ENCODE data around the gene RAB43.
"Not testable (repeated sequence)": the region's sequence is repeated elsewhere in the genome, so short reads cannot be mapped to it uniquely, and the experiment has no call there.

RAB43 gene

DNA sequence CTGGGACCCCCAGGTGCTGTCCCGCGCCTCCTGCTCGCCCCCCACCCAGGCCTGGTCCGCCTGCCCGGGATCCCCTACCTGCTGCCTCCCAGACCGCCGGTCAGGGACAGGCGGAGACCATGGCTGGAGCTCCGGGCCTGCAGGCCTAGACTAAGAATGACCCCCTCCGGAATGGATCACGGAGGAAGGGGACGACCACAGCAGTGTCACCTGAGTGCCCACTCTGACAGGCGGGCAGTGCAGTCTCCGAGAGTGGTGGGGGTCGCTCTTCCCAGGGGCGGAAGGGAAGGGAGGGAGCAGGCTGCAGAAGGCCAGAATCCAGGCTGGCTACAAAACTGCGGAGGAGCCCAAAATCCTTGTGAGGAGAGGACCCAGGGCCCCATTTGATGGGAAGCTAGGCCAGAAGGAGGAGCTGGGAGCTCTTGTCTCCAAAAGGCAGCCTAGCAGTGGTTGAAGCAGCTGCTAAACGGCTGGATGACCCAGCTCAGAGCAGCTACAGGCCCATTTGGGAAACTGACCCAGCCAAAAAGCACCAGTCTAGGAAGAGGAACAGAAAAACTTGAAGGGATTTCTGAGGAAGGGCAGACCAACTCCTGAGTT lies 908 bp upstream of the RAB43 start:
- DNase-seq (ENCODE audit: low read depth in 2 of 2) = no peak

DNA sequence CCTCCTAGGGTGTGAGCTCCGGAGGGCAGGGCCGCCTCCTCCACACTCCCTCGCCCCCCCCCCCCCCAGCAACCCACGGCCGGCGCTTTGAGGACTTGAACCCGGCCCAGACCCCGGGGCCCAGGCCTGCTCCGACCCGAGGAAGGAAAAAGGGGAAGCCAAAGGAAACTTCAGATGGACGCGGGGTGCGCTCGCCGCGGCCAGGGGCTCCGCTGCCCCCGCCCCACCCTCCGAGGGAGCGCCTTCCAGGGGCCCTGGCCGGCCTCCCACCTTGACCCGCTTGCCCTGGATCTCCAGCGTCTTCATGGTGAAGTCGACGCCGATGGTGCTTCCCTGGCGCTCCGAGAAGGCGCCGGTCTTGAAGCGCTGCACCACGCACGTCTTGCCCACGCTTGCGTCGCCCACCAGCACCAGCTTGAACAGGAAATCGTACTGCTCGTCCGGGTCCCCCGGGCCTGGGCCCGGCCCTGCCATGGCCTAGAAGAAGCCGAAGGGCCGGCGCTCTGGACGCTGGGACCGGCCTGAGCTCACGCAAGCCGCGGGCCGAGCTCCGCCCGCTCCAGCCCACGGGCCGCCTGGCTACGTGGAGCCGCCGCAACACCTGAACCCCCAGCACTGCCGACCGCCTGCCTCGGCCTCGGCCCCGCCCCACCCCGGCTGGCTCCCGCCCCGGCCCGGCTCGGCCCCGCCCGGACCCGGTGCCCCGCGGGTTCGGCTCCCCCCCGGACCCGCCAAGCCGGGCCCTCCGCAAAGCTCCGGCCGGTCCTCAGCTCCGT lies 400 bp downstream of the RAB43 start:
- DNase-seq (ENCODE audit: low read depth in 2 of 2) = peak in 1 of 2 donors; percentile 39

DNA sequence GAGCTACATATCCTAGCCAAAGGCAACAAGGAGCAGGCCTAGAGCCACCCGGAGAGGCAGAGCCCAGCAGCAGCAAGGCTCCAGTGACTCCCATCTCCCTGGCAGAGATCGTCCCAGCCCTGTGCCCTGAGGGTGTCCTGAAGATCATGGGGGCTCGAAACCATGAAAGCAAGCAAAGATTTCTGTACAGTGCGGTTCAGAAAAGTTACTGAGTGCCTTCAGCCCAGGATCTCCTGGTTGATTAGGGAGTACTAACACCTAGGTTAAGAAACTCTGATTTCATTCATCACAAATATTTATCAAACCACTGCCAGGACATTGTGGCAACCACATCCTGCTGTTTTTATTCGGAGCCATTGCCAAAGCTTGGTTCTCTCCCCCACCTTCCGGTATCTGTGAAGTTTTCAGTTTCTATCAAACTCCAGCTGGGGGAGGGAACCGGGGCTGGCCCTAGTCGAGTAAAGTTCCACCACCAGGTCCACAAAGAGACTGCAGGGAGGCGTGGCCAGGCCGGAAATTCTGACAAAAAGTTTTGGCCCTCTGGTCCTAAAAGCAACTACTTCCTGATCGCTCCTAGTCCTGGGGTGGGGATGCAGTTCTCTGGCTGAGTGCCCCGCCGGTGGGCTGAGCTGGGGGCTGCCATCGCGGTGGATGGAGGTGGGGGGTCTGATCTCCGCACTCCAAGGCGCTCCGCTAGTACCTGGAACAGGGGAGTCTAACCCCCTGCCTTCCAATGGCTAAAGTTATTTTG lies 1.2 kb downstream of the RAB43 start:
- peak; percentile 70 to 83 for DNase-seq (ENCODE audit: low read depth in 2 of 2)

DNA sequence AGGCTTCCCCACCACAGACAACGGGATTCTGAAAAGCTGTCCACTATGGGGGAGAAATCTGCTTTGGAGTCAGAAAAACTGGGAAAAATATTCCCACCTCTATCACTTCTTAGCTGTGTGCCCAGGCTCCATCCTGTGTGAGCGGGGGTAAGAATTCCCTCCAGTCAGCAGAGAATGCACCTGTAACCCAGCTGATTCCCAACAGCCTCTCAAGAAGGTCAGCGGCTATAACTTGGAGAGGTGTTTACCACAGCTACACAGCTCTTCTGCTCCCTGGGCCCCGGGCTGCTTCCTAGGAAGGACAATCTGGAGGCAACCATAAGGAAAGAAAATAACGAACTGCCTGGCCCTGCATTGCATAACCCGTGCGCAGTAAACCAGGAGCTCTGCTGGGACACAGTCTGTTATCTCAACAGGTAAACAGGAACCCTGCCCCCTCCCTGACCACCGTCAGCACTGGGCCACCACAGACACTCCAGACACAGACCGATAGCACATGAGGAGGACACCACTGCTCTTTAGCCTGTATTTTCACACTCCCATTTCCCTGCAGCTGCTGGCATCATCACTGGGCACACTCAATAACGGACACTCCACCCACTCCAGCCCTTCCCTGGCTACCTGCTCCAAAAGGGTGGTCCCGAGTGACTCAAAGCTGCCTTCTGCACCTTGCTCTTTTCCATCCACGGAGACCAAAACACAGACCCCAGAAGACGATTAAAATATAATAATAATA lies 2.1 kb downstream of the RAB43 start:
- DNase-seq (ENCODE audit: low read depth in 2 of 2) = no peak

DNA sequence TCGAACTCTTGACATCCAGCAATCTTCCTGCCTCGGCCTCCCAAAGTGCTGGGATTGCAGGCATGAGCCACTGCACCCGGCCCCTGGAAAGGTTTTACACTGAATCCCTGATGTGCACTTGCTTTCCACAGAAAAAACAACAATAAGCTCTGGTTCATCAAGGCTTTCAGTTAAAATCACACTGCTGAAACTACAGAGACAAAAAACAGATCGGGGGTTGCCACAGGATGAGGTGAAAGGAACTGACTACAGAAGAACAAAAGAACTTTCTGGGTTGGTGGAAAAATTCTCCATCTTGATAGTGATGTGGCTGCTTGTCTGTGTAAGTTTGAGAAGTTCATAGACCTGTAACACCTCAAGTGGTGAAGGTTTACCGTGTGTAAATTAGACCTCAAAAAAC lies 2.9 kb downstream of the RAB43 start:
- no peak for DNase-seq (ENCODE audit: low read depth in 2 of 2)

DNA sequence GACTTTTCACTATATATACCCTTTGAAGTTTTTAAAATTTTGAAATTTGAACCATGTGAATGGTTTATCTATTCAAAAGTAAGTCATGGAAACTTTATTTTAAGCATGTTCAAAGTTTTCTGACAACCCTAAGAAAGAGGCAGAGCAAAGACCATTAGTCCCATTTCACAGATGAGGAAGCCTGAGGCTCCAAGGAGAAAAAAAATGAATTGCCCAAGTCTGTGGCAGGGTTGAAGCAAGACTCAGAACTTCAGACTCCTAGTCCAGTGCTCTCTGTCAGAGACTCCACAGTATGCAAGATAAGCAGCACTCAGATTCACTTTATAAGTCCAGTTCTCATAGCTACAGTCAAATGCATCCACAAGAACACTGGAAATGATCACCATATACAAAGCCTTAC lies 4.5 kb downstream of the RAB43 start:
- no peak for DNase-seq (ENCODE audit: low read depth in 2 of 2)

DNA sequence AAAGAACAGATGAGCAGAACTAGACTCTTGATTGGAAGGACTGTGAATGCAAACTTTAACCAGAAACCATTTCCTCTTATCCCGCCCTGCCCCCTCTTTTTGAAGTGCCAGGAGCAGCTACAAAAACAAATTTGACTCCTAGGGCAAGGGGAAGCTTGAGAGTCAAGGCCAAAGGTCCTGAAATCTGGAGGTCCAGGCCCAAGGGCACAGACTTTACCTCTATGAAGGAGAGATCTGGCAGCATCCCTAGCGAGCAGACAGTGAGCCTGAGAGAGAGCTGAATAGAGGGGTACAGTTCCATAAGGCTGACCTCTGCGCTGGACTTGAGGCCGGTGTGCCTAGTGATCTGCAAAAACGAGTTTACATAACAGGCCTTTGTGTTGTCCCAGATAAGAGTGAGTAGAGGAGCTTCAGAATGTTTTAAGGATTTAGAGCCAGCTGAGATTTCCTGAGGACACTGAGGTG lies 5.1 kb downstream of the RAB43 start:
- no peak for DNase-seq (ENCODE audit: low read depth in 2 of 2)

DNA sequence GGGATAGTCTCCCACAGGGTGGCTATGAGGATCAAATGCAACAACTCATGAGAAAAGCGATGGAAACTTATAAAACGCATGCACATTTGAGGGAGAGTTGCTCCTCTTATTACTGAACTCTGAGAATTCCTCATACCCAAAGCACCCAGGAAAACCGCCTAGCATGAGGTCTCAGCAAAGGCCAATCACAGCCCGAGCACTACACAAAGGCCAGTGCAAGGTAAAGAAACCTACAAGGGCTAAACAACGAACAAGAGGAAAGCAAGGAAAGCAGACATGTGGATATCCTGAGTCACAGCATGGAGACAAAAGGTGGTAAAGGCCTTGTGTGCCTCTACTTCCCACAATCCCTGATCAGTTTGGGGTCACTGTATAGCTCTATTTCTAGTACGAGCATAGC lies 7.1 kb downstream of the RAB43 start:
- no peak for DNase-seq (ENCODE audit: low read depth in 2 of 2)

DNA sequence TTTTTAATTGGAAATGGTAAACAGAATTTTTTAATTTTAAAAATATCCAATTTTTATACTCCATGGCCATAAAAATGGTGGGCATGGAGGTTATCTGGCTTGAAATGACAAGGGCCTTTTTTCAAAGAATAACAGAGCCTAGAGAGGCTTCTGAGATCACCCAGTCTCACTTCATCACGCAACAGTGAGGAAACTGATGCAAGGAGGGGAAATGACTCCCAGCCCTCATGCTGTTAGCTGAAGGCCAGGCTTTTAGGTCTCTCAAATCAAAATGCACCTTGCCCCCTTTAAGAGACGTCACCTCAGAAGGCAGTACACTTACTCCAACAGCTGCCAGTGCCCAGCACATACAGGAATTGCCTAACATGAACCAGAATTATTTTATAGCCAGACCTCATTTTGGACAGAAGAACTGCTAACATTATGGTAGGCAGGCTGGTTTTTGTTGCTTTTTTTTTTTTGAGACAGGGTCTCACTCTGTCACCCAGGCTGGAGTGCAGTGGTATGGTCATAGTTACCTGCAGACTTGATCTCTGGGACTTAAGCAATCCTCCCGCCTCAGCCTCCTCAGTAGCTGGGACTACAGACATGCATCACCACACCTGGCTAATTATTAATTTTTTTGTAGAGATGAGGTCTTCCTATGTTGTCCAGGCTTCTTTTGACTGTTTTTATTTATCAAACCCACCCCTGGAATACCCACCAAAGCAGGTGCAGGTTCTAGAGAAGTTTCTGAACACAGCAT lies 9.1 kb downstream of the RAB43 start:
- no peak for DNase-seq (ENCODE audit: low read depth in 2 of 2)

DNA sequence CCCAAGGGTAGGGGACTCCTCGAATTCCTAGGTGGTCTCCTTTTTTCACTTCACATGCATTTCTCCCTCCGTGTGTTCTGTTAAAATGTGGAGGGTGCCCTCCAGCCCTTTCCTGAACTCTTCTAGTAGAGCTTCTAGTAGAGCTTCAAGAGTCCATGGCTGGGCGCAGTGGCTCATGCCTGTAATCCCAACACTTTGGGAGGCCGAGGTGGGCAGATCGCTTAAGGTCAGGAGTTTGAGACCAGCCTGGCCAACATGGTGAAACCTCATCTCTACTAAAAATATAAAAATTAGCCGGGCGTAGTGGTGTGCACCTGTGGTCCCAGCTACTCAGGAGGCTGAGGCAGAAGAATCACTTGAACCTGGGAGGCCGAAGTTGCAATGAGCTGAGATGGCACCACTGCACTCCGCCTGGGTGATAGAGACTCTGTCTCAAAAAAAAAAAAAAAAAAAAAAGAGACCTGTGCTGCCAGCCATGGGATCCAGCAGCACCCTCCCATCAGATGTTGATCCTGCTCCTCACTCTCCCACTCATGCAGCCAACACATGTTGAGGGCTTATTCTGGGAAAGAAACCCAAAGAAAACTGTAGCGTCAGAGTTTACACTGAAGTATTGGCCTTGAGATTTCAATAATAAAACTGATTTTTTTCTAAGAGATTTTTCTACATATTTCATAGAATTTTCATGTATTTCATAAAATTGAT lies 10.4 kb downstream of the RAB43 start:
- DNase-seq (ENCODE audit: low read depth in 2 of 2) = not testable (repeated sequence)

DNA sequence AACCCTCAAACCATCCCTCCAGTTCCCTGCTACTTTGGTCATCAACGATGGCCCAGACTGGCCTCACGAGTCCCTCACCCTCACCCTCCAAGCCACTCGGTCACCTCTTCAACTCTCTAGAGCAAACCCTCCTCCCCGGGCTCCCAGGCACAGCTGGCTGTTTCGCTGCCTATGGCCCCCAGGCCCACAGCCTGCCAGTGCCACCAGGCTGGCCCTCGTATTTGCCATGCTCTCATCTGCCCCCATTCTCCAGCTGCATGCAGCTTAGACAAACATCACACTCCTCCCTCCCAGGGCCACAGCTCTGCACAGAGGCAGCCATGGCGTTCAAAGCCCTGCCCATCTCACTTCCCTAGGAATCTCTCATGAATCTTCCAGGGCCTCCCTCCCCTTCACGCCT lies 13.8 kb downstream of the RAB43 start:
- no peak for DNase-seq (ENCODE audit: low read depth in 2 of 2)

DNA sequence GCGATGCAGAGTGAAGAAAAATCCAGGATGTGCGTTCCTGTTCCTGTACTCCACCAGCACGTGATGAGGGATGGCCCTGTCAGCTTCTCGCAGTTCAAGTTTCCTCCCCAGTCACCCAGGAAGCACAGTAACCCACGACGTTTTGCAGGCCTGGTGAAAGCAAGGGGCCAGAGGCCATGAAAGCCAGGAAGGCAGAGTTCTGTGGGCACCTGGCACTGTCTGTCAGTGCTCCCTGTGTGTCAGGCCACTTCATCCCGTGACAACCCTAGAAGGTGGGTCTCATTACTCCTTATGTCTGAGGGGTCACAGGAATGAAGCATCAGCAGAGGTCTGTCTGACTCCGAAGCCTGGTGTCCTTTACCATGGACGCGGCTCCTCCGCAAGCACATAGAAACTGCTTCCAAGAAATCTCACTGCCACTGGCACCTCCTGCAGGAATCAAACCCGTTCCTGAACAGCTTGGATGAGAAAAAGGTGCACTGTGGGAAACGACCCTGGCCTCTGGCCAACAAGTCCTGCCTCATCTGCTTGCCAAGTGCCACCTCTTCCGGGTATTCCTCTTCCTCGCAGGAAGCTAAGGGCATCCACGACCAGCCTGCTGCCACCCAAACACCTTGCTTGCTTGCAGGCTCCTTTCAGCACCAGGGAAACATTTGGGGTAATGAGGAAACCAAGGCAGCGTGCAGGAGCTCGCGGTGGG lies 14.6 kb downstream of the RAB43 start:
- no peak for DNase-seq (ENCODE audit: low read depth in 2 of 2)

DNA sequence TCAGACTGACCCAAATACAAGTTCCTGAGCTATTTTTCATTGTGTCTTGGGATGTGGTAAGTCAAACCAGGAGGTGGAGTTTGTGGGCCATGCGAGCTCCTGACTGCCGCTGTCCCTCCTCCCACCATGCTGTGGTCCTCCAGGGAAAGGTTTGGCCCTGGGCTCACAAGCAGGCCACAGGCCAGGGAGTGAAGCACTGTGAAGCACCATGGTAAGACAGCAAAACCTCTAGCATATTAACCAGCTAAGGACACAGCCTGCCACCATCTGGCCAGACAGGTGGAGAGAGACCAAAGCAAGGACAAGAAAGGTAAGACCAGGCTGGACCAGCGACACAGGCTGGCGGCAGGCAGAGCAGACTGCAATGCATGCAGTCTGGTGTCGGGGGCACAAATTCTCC lies 15.3 kb downstream of the RAB43 start:
- DNase-seq (ENCODE audit: low read depth in 2 of 2) = no peak

DNA sequence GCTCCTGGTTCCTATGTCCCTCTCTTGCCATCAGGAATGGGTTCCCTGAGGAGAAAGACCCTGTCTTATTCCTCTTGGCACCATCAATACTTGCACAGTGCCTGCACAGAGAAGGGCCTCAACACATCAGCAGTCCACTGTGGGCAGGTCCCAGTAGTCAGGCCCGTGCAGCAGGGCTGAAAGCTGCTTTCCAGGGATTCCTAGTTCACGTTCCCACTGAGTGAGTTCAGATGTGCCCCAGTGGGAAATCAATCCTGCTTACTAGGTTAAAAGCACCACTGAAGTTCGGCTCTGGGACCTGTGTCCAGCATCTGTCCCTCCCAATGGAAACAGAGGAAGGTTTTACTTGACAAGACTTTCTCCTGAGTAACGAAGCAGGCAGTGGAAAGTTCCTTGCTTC lies 15.7 kb downstream of the RAB43 start:
- no peak for DNase-seq (ENCODE audit: low read depth in 2 of 2)

DNA sequence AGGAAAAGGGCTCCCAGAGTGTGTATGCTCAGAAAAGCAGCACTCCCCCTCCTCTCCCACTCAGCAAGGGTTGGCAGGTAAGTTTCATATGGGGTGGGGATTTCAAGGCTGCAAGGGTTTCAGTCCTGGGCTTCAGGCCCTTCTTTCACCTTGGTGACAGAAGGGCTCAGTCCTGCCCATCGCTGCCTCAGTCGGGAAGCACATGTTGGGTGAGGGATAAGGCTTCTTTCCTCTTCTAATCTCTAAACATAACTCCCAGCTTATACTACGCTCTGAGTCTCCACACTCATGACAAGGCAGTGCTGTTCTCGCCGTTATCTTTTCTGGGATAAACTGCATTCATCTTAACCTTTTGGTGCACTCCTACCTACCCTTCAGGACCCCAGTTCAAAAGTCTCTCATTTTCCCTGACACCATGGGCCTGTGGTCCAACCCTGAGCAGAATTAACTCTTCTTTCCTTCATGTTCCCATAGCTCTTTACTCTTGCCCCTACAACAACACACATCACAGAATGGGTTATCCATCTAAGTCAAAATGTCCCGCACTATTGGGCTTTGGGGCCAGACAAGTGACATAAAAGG lies 17.0 kb downstream of the RAB43 start:
- no peak for DNase-seq (ENCODE audit: low read depth in 2 of 2)

DNA sequence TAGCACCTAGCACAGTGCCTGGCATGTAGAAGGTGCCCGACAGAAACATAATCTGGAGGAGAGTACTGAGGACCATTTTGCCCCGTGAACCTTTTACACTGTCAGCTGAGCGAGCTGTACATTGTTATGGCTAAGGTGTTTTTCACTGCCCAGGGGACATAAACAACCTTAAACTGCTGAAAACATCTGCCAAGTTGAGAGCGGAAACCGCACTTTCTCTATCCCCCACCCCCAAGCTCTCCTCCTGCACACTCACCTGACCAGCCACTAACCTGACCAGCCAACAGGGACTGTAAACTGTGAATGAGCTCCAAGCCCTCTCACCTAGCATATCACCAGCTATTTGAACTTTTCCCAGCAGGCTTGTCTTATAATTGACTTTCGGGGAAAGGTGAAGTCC lies 17.6 kb downstream of the RAB43 start:
- no peak for DNase-seq (ENCODE audit: low read depth in 2 of 2)

DNA sequence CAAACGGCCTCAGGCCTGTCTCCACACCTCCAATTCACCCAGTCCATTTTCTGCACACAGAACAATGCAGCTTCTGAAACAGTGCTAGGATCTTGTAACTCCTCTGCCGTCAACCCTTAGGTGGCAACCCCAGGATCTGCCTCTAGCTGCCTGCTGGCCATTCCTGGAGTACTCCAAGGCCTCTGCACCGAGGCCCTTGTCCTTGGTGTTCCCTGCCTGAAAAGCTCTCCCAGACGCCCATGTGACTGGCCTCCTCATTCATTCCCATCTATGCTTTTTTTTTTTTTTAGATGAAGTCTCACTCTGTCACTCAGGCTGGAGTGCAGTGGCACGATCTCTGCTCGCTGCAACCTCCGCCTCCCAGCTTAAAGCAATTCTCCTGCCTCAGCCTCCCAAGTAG lies 18.3 kb downstream of the RAB43 start:
- DNase-seq (ENCODE audit: low read depth in 2 of 2) = no peak

DNA sequence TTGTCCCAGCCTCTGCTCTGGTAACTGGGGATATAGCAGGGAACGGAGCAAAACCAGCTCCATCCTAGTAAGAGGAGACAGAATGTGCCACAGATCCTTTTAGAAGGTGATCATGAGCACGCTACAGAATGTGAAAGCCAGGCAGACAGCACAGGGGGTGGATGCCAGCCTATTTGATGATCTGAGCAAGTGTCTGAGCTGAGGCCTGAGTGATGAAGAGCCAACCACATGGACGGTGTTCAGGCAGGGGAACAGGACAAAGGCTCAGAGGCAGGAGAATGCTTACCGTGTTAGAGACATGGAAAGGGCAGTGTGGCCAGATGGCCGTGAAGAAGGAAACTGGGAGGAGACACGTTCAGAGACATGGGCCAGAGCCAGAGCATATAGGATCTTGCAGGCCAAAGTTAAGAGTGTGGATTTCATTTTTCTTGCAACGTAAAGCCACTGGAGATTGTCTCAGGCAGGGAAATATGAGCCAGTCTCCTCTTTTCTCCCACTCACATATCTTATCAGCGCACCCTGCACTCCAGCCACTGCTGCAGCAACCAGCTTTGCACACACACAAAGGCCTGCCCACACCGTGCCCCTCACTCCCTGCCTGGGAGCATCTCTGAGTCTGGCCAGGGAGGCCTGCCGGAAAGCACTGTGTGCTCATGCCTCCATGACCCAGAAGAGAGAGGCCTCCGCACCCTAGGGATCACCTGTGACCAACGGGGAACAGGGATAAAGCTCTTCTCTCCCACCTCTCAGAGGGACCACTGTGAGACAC lies 20.1 kb downstream of the RAB43 start:
- DNase-seq (ENCODE audit: low read depth in 2 of 2) = no peak

DNA sequence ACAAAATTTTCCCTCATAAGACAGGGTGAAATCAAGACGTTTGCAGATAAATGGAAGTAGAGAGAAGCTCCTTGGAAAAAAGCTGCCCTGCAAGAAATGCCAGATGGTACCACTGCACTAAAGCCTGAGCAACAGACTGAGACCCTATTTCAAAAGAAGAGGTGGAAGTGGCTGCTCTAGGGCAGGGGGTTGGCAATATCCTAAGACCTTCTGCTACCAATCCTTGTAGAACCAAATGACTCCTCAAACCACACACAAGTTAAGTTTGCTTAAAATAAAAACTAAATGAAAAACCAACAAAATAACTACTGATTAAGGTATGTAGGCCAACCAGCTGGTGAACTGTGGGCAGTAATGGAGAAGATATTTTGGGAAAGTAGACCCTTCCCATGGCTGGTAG lies 21.3 kb downstream of the RAB43 start:
- DNase-seq (ENCODE audit: low read depth in 2 of 2) = no peak

Data from stimulated activated CD8-positive, alpha-beta memory T cell treated with anti-CD3 and anti-CD28 coated beads, Interleukin-15, amount 100 ng/mL, for 4 hours (primary cell).